DOHH2 (cell line): ENCODE results near the gene DEDD2.
A peak's percentile ranks its signal among the peaks of the same experiment; 100 is the strongest.

ENCODE experiments used
- H3F3A ChIP-seq: fragments of 200-600 bp; sonication (generic), shearing (Covaris generic); 2 replicates; pipeline ENCODE4 v1.6.0; 2016; ENCODE audit warnings: antibody characterized with exemption, mild to moderate bottlenecking; ENCODE audit not compliant: control insufficient read depth, insufficient read depth
- H3K27ac ChIP-seq: fragments of 200-600 bp; sonication (generic); 2 replicates; pipeline ENCODE4 v1.5.1; 2014; ENCODE audit warnings: low read depth, mild to moderate bottlenecking, low read length, moderate library complexity
- H3K27me3 ChIP-seq: fragments of 200-600 bp; sonication (generic); 2 replicates; pipeline ENCODE4 v1.6.1; 2014; ENCODE audit warnings: mild to moderate bottlenecking, low read length, mixed read lengths; ENCODE audit not compliant: control insufficient read depth
- H3K36me3 ChIP-seq: fragments of 200-600 bp; sonication (generic); 2 replicates; pipeline ENCODE4 v1.6.1; 2014; ENCODE audit warnings: mild to moderate bottlenecking, low read length, moderate library complexity, mixed read lengths; ENCODE audit not compliant: control insufficient read depth
- H3K4me1 ChIP-seq: fragments of 200-600 bp; sonication (generic); 2 replicates; pipeline ENCODE4 v1.6.1; 2014; ENCODE audit warnings: mild to moderate bottlenecking, low read length, mixed read lengths; ENCODE audit not compliant: control insufficient read depth
- H3K4me2 ChIP-seq: fragments of 200-600 bp; sonication (generic); 2 replicates; pipeline ENCODE4 v1.6.0; 2014; ENCODE audit warnings: mild to moderate bottlenecking, low read length, moderate library complexity
- H3K4me3 ChIP-seq: fragments of 200-600 bp; sonication (generic); 2 replicates; pipeline ENCODE4 v1.5.1; 2014; ENCODE audit warnings: mild to moderate bottlenecking, low read length, mixed read lengths
- H3K79me2 ChIP-seq: fragments of 200-600 bp; sonication (generic); 2 replicates; pipeline ENCODE4 v1.6.1; 2014; ENCODE audit warnings: mild to moderate bottlenecking, low read length, mixed read lengths; ENCODE audit not compliant: control insufficient read depth
- H3K9me2 ChIP-seq: fragments of 200-600 bp; sonication (generic); replicated peaks from 2 replicates; pipeline ENCODE4 v1.6.1; 2014; ENCODE audit warnings: mild to moderate bottlenecking, low read length, mixed read lengths; ENCODE audit not compliant: control insufficient read depth
- H3K9me3 ChIP-seq: fragments of 200-600 bp; sonication (generic); 2 replicates; pipeline ENCODE4 v1.6.1; 2014; ENCODE audit warnings: antibody characterized with exemption, low read length, mixed read lengths; ENCODE audit not compliant: control insufficient read depth, insufficient read depth
- H4K20me1 ChIP-seq: fragments of 200-600 bp; sonication (generic); 2 replicates; pipeline ENCODE4 v1.6.0; 2014; ENCODE audit warnings: low read depth, mild to moderate bottlenecking, antibody characterized with exemption, low read length, moderate library complexity; ENCODE audit not compliant: control insufficient read depth, insufficient read depth
- CTCF ChIP-seq: fragments of 200-600 bp; sonication (generic); IDR thresholded peaks from one replicate; pipeline ENCODE4 v1.5.1; 2014; ENCODE audit warnings: antibody characterized with exemption, mild to moderate bottlenecking, low read depth, low read length; ENCODE audit not compliant: poor library complexity, severe bottlenecking
- EZH2phosphoT487 ChIP-seq: fragments of 200-600 bp; sonication (generic); IDR thresholded peaks from 2 replicates; pipeline ENCODE4 v1.6.1; 2017; ENCODE audit warnings: borderline replicate concordance, mild to moderate bottlenecking, antibody characterized with exemption, low read length, moderate library complexity, mixed read lengths

The DEDD2 gene

GRCh38 chr19:42219812-42220750, 2.6 kb upstream of the DEDD2 start, which contains the start of gene ZNF526:
Gene ZNF526, plus strand, starts transcription at chr19:42220312. Its CDS starts 4,092 bp downstream, at chr19:42224404.
- Histone ChIP-seq H4K20me1 (peaks cover 12% of the 10 kb centered on the region; the same call in 1 of the 2 replicates), H3K4me2 (peak within 1 kb of the TSS; percentile 89), H3K9me2 (no peaks in the 10 kb centered on the region), H3K9me3 (no peaks in the 10 kb centered on the region), H3K27me3 (no peaks in the 10 kb centered on the region), H3K79me2 (peaks cover 89% of the 10 kb centered on the region), H3F3A (no peaks in the 10 kb centered on the region), H3K4me1 (peaks cover 48% of the 10 kb centered on the region), H3K27ac (peak within 1 kb of the TSS; percentile 64), H3K36me3 (peaks cover 53% of the 10 kb centered on the region), H3K4me3 (peak within 1 kb of the TSS; percentile 100)
- TF ChIP-seq EZH2phosphoT487 (no peak), CTCF (peak; percentile 39)

- peaks cover 15% of the 10 kb centered on the region; the same call in 1 of the 2 replicates for H4K20me1 ChIP-seq
- peak overlapping the region; percentile 89 for H3K4me2 ChIP-seq
- no peaks in the 10 kb centered on the region for H3K9me3 ChIP-seq
- H3F3A ChIP-seq, result no peaks in the 10 kb centered on the region
- peak overlapping the region; percentile 69 for H3K27ac ChIP-seq
- no peak for TF ChIP-seq CTCF
- TF ChIP-seq EZH2phosphoT487, result no peak
- H3K36me3 ChIP-seq, result peaks cover 59% of the 10 kb centered on the region
- peaks cover 46% of the 10 kb centered on the region for H3K4me1 ChIP-seq
- H3K9me2 ChIP-seq, result no peaks in the 10 kb centered on the region
- peak overlapping the region; percentile 98 for H3K4me3 ChIP-seq
- no peaks in the 10 kb centered on the region for H3K27me3 ChIP-seq
- peaks cover 92% of the 10 kb centered on the region for H3K79me2 ChIP-seq
Measured at GRCh38 chr19:42216653-42217519, 591 bp downstream of the DEDD2 start.

- no peaks in the 10 kb centered on the region for H3K9me2 ChIP-seq
- H3K4me1 ChIP-seq, result peaks cover 35% of the 10 kb centered on the region
- no peak overlapping the region for H3K27ac ChIP-seq
- no peak for TF ChIP-seq EZH2phosphoT487
- no peak for TF ChIP-seq CTCF
- H3K36me3 ChIP-seq, result peaks cover 61% of the 10 kb centered on the region
- H4K20me1 ChIP-seq, result peaks cover 15% of the 10 kb centered on the region; the same call in 1 of the 2 replicates
- 0 out of 2 replicates have a peak overlapping the region, but pooled peaks have one; percentile 89 for H3K4me2 ChIP-seq
- H3K4me3 ChIP-seq, result no peak overlapping the region
- H3F3A ChIP-seq, result no peaks in the 10 kb centered on the region
- H3K9me3 ChIP-seq, result no peaks in the 10 kb centered on the region
- H3K79me2 ChIP-seq, result peaks cover 77% of the 10 kb centered on the region
- no peaks in the 10 kb centered on the region for H3K27me3 ChIP-seq
Measured at GRCh38 chr19:42214810-42215485, 2.5 kb downstream of the DEDD2 start.
